Neural progenitor cell (in vitro differentiated cells): ENCODE data around the gene HMOX2. TPM values are rescaled to one million over a fixed set of nuclear protein-coding genes. Genes with fewer than 3 reads are reported as not detected.

Source experiments
- DNase-seq: peaks from one replicate; pipeline ENCODE4 v3.0.0-alpha.2; 2016; ENCODE audit warnings: low spot score
- H2AFZ ChIP-seq: fragments of 200-600 bp; sonication (generic); replicated peaks from 2 replicates; pipeline ENCODE4 v1.6.1; 2016; ENCODE audit warnings: antibody characterized with exemption
- H3F3A ChIP-seq: fragments of 200-600 bp; sonication (generic); 2 replicates; pipeline ENCODE4 v1.6.1; 2016; ENCODE audit warnings: antibody characterized with exemption, low read depth
- H3K27ac ChIP-seq: fragments of 200-600 bp; sonication (generic); 2 replicates; pipeline ENCODE4 v1.5.1; 2016; ENCODE audit warnings: mild to moderate bottlenecking
- H3K27me3 ChIP-seq: fragments of 200-600 bp; sonication (generic); 2 replicates; pipeline ENCODE4 v1.6.1; 2016; ENCODE audit warnings: mild to moderate bottlenecking, moderate library complexity
- H3K36me3 ChIP-seq: fragments of 200-600 bp; sonication (generic); 2 replicates; pipeline ENCODE4 v1.5.1; 2016
- H3K4me1 ChIP-seq: fragments of 200-600 bp; sonication (generic); 2 replicates; pipeline ENCODE4 v1.6.1; 2016; ENCODE audit warnings: mixed run types
- H3K4me2 ChIP-seq: fragments of 200-600 bp; sonication (generic); 2 replicates; pipeline ENCODE4 v1.6.1; 2016
- H3K4me3 ChIP-seq: fragments of 200-600 bp; sonication (generic); 2 replicates; pipeline ENCODE4 v1.5.1; 2016
- H3K79me2 ChIP-seq: fragments of 200-600 bp; sonication (generic); 2 replicates; pipeline ENCODE4 v1.6.1; 2016; ENCODE audit warnings: low read depth
- H3K9ac ChIP-seq: fragments of 200-600 bp; sonication (generic); 2 replicates; pipeline ENCODE4 v1.6.1; 2016
- H3K9me3 ChIP-seq: fragments of 200-600 bp; sonication (generic); 2 replicates; pipeline ENCODE4 v1.5.1; 2016; ENCODE audit warnings: low read depth
- H4K20me1 ChIP-seq: fragments of 200-600 bp; sonication (generic); 2 replicates; pipeline ENCODE4 v1.6.1; 2016; ENCODE audit warnings: low read depth
- H3K27ac Mint-ChIP-seq: 3 replicates; pipeline ENCODE4 v1.8.0; 2021; ENCODE audit warnings: mixed read lengths
- H3K27me3 Mint-ChIP-seq: 2 replicates; pipeline ENCODE4 v1.8.0; 2022; ENCODE audit warnings: low read depth, mild to moderate bottlenecking, inconsistent platforms, moderate library complexity, mixed read lengths; ENCODE audit not compliant: insufficient read depth
- H3K36me3 Mint-ChIP-seq: 3 replicates; pipeline ENCODE4 v1.8.0; 2021; ENCODE audit warnings: mixed read lengths
- H3K4me1 Mint-ChIP-seq: 3 replicates; pipeline ENCODE4 v1.8.0; 2021; ENCODE audit warnings: mixed read lengths
- H3K4me3 Mint-ChIP-seq: 3 replicates; pipeline ENCODE4 v1.8.0; 2021; ENCODE audit warnings: mild to moderate bottlenecking, moderate library complexity, mixed read lengths
- H3K9me3 Mint-ChIP-seq: 3 replicates; pipeline ENCODE4 v1.8.0; 2020; ENCODE audit warnings: mixed read lengths
- CTCF ChIP-seq: fragments of 200-600 bp; sonication (generic); IDR thresholded peaks from 2 replicates; pipeline ENCODE4 v1.5.1; 2017; ENCODE audit warnings: antibody characterized with exemption, mild to moderate bottlenecking
- EZH2 ChIP-seq: fragments of 200-600 bp; sonication (generic); IDR thresholded peaks from 2 replicates; pipeline ENCODE4 v1.6.1; 2017; ENCODE audit warnings: antibody characterized with exemption, mild to moderate bottlenecking, moderate library complexity
- EZH2phosphoT487 ChIP-seq: fragments of 200-600 bp; sonication (generic); IDR thresholded peaks from 2 replicates; pipeline ENCODE4 v1.6.1; 2017; ENCODE audit warnings: antibody characterized with exemption
- total RNA-seq: library from RNA; depleted of rRNA; stranded (reverse); fragments of >200 nt; gene quantifications from 2 replicates; pipeline ENCODE4 v1.2.3, GENCODE V29; 2015; ENCODE audit warnings: low replicate concordance

The HMOX2 gene
- total RNA-seq, 1 donor from 2014 or later, result 20.3 TPM

- Mint-ChIP-seq H3K27ac (no peak overlapping the region), H3K4me3 (no peak overlapping the region), H3K9me3 (no peaks in the 10 kb centered on the region), H3K4me1 (peaks cover 11% of the 10 kb centered on the region), H3K36me3 (peaks cover 9% of the 10 kb centered on the region), H3K27me3 (peaks cover 2% of the 10 kb centered on the region)
- no peaks in the 10 kb centered on the region for H3K9me3 ChIP-seq
- H3F3A ChIP-seq, result peaks cover 17% of the 10 kb centered on the region
- peaks cover 27% of the 10 kb centered on the region for H4K20me1 ChIP-seq
- no peak overlapping the region for H3K27ac ChIP-seq
- H3K27me3 ChIP-seq, result no peaks in the 10 kb centered on the region
- peaks cover 24% of the 10 kb centered on the region for H3K79me2 ChIP-seq
- H2AFZ ChIP-seq, result no peak overlapping the region
- no peak for DNase-seq
- H3K9ac ChIP-seq, result peak overlapping the region; percentile 37
- no peaks in the 10 kb centered on the region for H3K36me3 ChIP-seq
- no peak overlapping the region for H3K4me2 ChIP-seq
- no peaks in the 10 kb centered on the region for H3K4me1 ChIP-seq
- H3K4me3 ChIP-seq, result no peak overlapping the region
- no peak for TF ChIP-seq EZH2
- no peak for TF ChIP-seq EZH2phosphoT487
- TF ChIP-seq CTCF, result no peak
Measured at GRCh38 chr16:4513881-4514280, 37.7 kb downstream of the HMOX2 start.

- Mint-ChIP-seq H3K27me3 (peaks cover 2% of the 10 kb centered on the region), H3K36me3 (peaks cover 9% of the 10 kb centered on the region), H3K27ac (peak overlapping the region; percentile 60), H3K9me3 (no peaks in the 10 kb centered on the region), H3K4me1 (peaks cover 11% of the 10 kb centered on the region), H3K4me3 (no peak overlapping the region)
- no peaks in the 10 kb centered on the region for H3K9me3 ChIP-seq
- no peak for DNase-seq
- peak overlapping the region; percentile 37 for H3K9ac ChIP-seq
- no peak overlapping the region for H3K4me2 ChIP-seq
- peaks cover 24% of the 10 kb centered on the region for H3K79me2 ChIP-seq
- no peak overlapping the region for H3K4me3 ChIP-seq
- H3K27ac ChIP-seq, result no peak overlapping the region
- no peak overlapping the region for H2AFZ ChIP-seq
- no peaks in the 10 kb centered on the region for H3K4me1 ChIP-seq
- peaks cover 17% of the 10 kb centered on the region for H3F3A ChIP-seq
- H3K27me3 ChIP-seq, result no peaks in the 10 kb centered on the region
- TF ChIP-seq CTCF, result no peak
- TF ChIP-seq EZH2, result no peak
- no peak for TF ChIP-seq EZH2phosphoT487
- H3K36me3 ChIP-seq, result no peaks in the 10 kb centered on the region
- peaks cover 27% of the 10 kb centered on the region for H4K20me1 ChIP-seq
Measured at GRCh38 chr16:4514606-4515005, 38.4 kb downstream of the HMOX2 start.

- no peaks in the 10 kb centered on the region for H3K9me3 ChIP-seq
- peaks cover 17% of the 10 kb centered on the region for H3F3A ChIP-seq
- no peak overlapping the region for H3K9ac ChIP-seq
- H3K4me3 ChIP-seq, result no peak overlapping the region
- TF ChIP-seq CTCF (no peak), EZH2phosphoT487 (no peak), EZH2 (no peak)
- no peaks in the 10 kb centered on the region for H3K27me3 ChIP-seq
- peaks cover 13% of the 10 kb centered on the region for H3K4me1 Mint-ChIP-seq
- peaks cover 7% of the 10 kb centered on the region for H3K36me3 Mint-ChIP-seq
- no peak overlapping the region for H3K4me3 Mint-ChIP-seq
- DNase-seq, result no peak
- H3K4me1 ChIP-seq, result no peaks in the 10 kb centered on the region
- no peak overlapping the region for H2AFZ ChIP-seq
- H3K79me2 ChIP-seq, result peaks cover 24% of the 10 kb centered on the region
- H3K4me2 ChIP-seq, result no peak overlapping the region
- H3K27ac Mint-ChIP-seq, result no peak overlapping the region
- no peaks in the 10 kb centered on the region for H3K27me3 Mint-ChIP-seq
- no peaks in the 10 kb centered on the region for H3K36me3 ChIP-seq
- no peak overlapping the region for H3K27ac ChIP-seq
- H3K9me3 Mint-ChIP-seq, result no peaks in the 10 kb centered on the region
- H4K20me1 ChIP-seq, result peaks cover 27% of the 10 kb centered on the region
Measured at GRCh38 chr16:4515611-4516233, 39.5 kb downstream of the HMOX2 start.
